HL-60/S4 treated with retinoic acid at 250 ng/mL for 4 days and 3 days (cell line): ENCODE results near the gene SDHB.

Source experiments
- in situ Hi-C: fragments of 300-500 bp; cut with MboI; formaldehyde crosslinking; loops from 2 replicates; pipeline ENCODE4 v1.7.0; 2022; ENCODE audit warnings: low sequenced_read_pairs

Gene SDHB

DNA sequence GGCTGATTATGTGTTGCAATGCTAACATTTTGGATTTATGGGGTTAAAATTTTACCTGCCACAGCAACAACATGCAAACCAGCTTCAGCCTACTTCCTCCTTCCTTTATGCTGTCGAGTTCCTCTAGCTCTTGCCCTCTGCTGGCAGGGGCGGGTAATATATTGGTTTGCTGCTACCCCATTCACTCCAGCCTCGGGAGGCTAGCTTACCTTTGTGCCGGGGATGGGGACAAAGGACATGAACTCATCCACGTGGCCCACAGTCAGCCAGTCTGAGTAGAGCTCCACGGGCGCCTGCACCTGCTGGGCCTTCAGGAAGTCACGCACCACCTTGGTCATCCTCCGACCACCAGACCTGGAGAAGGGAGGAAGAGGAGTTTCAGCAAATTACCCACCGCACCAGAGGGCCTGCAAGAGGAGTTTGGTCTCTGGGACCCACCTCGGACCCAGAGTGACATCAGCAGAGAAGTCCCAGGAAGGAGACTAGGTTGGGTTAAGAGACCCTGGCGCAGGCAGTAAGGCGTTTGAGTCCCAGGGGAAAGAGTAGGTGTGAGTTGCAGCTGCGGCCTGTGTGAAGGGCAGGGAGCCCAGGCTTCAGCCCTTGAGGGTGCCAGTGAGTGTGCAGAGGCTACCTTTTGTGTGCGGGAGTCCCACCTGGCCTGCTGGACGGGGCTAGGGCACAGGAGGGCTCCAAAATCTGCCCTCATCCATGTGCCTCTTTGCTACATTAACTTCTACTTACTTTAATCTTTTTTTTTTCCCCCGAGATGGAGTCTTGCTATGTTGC lies 21.8 kb upstream of the SDHB start:
- in situ Hi-C loops: no loop called here

DNA sequence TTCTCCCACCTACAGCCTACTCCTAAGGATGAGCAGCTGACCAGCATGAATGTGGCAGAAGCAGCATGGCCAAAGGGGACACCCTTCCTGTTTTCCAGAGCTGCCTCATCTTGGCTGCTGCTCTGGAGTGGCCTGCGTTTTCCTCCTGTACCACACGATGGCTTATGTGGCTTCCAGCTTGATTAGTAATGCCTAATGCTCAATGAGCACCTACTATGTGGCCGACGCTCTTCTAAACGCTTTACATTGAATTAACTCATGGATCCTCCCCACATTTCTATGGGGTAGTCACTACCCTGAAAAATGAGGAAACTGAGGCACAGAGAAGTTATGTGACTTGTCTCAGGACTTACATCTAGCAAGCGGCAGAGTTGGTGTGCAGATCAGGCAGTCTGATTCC lies 18.0 kb upstream of the SDHB start:
- in situ Hi-C loops: no loop called here

DNA sequence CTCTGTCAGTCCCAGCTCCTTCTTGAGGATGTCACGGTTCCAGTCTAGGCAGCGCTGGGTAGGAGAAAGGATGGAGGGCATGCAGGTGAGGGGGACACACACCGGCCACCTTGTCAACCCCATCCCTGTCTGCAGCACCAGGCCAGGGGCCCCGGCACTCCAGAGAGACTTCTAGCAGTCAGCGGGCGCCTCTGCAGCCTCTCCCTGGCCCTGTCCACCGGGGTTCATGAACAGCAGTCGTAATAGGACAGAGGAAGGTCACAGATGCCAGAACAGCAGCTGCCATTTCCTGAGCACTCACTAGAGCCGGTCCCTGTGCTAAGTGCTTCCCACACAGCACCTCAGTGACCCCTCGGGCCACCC lies 16.3 kb upstream of the SDHB start:
- in situ Hi-C loops: no loop called here

DNA sequence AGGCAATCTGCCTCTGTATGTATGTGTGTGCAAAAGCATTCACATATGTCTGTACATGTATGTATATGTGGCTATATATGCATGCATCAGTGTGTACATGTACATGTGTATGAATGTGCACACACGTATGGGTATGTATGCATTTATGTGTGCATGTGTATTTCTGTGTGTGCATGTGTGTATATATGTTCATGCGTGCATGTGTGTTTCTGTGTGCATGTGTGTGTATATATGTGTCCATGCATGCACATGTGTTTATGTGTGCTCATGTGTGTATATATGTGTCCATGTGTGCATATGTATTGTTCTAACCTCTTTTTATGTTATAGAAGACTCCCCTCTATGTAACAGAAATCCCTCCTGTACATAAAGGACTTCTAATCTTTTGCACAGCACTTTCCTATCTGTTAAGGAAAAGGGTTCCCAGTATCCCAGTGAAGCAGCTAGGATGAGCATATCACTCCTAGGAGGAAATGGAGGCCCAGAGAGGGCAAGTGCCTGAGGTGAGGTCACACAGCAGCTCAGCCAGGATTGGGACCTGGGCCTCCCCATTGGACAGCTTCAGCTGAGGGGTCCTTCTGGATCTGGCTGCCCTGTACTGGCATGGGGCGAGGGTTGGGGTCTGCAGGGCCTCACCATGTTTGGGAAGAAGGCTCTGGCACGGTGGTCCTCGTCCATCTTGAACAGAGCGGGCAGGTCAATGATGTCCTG lies 15.8 kb upstream of the SDHB start:
- in situ Hi-C loops: loop anchor here (5.0 to 10.0 kb wide), 2 partner anchors 53 to 165 kb away; no protein-coding TSS in a partner anchor

DNA sequence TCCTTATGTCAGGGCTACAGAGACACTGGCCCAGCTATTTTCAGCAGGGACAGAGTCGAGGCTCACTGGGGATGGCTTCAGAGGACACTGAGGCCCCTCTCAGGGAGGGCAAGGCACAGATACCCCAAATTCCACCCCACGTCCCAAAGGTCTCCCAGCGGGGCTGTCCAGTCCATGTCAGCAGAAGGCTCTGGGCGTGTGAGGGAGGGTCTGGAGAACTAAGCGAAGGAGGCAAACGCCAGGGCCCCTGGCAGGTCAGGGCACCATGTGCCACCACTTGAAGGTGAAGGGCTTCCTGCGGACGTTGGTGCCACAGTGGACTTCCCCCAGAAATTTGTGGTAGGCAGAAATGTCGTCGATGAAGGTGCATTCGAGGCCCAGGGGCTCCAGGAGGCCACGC lies 15.0 kb upstream of the SDHB start:
- in situ Hi-C loops: loop anchor here (5.0 to 10.0 kb wide), 2 partner anchors 54 to 166 kb away; no protein-coding TSS in a partner anchor

DNA sequence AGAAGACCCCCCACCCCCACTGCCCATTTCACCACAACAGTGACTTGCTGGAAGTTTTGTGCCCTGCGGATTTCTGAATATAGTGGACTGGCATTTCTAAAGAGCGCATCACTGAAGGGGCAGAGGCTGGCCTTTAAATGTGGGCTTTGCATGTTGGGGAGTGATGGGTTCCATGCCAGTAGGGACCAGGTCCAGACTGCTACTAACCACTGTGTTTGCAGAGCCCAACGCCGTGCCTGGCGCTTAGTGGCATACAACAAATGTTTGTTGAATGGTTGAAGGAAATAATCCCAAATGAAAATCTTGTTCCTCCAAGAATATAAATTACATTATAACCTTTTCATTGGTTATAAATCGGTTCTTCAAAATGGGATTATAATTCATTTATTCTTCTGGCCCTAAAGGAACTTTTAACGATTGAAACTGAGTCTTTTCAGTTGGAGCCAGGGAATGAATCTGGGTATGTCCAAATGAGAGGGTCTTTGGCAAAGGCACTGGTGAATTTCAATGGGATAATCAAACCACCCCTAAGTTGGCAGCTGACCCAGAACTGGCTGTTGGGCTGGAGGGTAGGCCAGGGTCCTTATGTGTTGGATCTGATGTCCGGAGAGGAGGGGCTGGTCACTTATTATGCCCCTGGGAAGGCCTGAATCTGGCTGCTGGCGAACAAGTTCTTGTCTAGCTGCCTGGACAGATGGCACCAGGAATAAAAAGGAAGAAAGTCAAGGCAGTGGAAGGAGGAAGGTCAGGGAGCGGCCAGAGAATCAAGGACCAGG lies 13.8 kb upstream of the SDHB start:
- in situ Hi-C loops: loop anchor here (5.0 to 10.0 kb wide), 2 partner anchors 55 to 167 kb away; no protein-coding TSS in a partner anchor

DNA sequence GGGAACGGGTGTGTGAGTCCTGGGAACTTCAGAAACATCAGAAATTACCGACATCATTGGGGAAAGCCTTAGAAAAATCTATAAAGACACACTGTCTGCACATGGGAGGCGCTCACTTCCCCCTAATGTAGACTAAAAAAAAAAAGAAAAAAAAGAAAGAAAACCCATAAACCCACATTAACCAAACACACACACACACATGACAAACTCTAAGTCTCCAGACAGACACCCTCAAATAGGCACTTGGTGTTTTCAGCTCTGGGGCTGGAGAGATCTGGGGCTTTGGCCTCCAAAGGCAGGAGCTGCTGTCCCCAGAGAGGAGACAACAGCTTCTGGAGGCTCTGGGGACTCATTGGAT lies 13.2 kb upstream of the SDHB start:
- in situ Hi-C loops: loop anchor here (5.0 to 10.0 kb wide), 2 partner anchors 55 to 168 kb away; no protein-coding TSS in a partner anchor

DNA sequence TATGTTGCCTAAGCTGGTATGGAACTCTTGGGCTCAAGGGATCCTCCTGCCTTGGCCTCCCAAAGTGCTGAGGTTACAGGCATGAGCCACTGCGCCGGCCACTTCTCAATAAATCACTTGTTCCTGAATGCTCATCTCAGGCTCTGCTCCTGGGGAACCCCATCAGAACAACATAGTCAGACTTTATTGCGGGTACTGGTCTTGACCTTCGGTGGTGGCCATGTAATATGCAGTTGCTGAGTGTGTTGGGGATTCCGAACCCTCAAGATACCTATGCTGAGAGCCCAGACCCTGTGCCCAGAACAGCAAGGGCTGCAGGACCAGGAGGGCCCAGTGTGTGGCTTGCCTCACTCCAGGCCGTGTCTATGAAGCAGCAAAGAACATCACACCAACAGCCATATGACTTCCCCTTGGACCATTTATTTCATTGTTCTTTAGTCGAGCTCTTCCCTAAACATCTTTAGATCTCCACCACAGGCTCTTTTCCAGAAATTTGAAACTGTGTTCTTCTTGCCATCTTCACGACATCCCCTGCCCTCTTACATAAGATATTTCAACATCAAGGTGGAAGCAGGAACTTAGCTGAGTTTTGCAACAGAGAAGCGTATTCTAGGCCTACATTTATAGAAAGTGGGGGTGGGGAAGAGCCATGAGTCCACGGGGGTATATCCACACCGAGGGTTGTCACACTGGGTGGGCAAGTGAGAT lies 12.7 kb upstream of the SDHB start:
- in situ Hi-C loops: loop anchor here (5.0 to 10.0 kb wide), 2 partner anchors 56 to 168 kb away; no protein-coding TSS in a partner anchor

DNA sequence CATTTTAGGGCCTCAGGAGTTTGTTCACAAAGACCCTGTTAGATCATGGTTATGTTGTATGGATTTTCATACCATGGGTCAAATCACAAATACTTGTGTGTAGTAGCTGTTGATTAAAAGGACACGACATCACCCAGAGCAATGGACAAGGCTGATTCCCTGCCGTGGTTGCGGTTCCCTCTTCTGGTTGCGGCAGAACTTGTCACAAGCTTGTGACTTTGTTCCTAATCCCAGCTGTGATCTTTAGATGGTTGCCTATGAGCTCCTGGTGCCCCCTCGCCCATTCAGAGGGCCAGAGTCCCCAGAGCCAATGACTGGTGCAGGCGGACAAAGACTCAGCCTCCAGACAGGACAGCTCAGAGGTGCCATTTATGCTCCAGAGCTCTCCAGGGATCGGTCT lies 11.8 kb upstream of the SDHB start:
- in situ Hi-C loops: loop anchor here (5.0 to 10.0 kb wide), 2 partner anchors 57 to 169 kb away; no protein-coding TSS in a partner anchor

DNA sequence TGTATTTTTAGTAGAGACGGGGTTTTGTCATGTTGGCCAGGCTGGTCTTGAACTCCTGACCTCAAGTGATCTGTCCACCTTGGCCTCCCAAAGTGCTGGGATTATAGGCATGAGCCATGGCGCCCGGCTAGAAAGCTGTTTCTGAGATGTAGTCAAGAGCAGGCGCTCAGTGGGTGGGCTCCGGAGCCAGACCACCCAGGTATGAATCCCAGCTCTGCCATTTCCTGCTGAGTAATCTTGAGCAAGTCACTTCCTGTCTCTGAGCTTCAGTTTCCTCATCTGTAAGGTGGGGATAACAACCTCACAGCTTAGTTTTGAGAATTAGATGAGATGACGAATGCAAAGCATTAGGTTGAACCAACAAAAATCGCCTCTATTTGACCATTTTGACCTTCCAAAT lies 8.9 kb upstream of the SDHB start:
- in situ Hi-C loops: loop anchor here (10.0 kb wide), 1 partner anchor 172 kb away; no protein-coding TSS in a partner anchor

DNA sequence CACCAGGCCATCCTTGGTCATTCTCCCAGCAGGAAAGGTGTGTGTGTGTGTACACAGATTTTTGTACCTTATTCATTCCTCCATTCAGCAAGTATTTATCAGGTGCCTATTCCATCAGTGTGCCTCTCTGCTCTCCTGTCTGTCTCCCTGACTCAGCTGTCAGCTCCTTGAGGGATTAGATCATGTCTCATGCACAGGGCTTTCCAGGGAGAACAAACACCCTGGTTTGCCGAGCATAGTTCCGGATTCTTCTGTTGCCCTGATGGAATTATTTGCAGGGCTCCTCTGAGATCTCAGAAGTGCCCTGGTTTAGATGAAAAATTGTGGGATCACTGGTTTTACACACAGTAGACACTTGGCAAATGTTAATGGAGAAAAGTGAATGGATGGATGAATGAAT lies 8.1 kb upstream of the SDHB start:
- in situ Hi-C loops: loop anchor here (10.0 kb wide), 1 partner anchor 173 kb away; no protein-coding TSS in a partner anchor

DNA sequence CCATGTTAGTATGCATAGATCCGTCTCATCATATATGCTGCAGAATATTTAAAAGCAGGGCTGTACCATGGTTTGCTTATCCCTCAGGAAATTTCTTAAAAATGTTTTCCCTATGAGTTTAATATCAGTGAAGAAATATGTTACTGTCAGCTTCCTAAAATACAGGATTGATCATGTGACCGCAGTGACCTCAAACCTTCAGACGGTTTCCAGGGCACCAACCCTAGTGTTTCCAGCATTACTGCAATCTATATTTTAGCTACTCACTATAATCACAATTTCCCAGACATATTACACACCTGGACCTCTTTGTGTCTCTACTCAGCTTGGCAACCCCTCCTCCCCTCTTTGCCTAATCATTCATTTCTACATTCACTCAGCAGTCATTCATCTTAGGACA lies 7.7 kb upstream of the SDHB start:
- in situ Hi-C loops: loop anchor here (10.0 kb wide), 1 partner anchor 173 kb away; no protein-coding TSS in a partner anchor

DNA sequence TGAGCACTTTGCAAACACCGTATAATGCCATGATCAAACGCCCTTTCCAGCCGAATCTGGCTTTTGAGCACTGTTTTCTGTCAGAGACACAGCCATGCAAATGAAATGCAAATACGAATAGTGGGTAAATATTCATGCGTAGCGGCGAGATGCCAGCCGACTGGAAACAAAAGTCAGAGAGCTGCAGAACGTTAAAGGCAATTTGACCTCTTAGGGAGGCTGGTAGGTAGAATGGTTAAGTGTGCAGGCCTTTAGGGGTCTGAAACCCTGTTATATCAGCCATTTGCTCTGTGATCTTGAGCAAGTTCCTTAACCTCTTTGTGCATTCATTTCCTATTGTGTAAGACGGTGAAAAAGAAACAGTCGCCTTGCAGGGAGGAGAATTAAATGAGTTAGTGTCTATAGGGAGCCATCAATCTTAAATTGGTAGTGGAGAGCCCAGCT lies 6.5 kb upstream of the SDHB start:
- in situ Hi-C loops: loop anchor here (10.0 kb wide), 1 partner anchor 174 kb away; no protein-coding TSS in a partner anchor

DNA sequence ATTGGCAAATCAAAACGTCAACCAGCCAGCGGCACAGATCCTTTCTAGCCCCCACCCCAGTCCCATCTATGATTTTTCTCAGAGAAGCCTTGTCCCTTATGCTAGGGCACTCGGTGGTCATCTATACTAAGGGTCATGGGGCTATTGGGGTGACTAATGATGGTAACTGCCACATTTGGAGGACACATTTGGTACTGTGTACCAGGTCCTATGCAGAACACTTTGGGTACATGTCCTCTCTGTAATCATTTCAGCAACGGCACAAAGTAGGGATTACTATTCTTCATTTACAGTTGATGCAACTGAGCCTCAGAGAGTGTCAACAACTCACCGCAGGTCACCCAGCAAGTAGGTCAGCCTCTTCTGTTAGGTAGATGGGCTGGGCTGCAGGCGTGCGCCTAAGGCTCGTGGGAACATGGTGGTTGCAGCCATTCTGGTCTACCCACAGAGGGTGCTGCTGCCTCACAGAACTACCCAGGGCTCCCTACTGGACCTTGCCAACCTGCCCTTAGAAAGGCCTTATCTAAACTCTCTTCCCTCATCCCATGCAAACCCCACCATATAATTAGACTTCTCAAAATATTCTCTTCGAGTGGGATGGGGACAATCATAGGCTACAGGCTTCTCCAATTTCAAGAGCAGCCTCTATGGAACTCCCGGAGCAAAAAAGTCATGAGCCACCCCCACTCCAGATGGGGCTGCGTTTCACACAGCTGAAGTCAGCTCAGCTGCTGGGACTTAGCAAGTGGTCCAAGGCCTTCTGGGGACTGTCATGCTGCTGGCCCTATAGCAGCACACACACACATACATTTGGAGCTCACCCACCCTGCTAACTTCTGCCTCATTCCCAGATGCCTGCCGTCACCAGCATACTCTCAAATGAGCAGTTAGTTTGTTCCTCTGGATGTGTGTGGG lies 5.8 kb upstream of the SDHB start:
- in situ Hi-C loops: loop anchor here (10.0 kb wide), 1 partner anchor 175 kb away; no protein-coding TSS in a partner anchor

DNA sequence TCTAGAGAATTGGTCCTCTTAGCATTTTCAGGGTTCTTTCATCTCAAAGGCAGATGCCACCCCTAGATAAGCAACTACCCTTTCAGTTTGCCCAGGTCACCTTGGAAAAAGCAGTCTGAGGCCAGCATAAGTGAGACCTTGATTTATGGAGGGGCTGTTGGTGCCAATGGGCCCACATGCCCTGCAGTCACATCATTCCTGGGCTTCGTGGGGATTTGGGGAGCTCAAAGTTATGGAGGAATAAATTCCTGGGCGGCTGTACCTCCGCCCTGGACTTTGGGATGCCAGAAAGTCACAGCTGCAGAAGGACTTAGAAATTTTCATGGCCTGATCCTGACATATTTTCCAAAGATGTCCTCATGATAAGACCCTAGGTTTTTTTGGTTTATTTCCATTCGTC lies 2.7 kb upstream of the SDHB start:
- in situ Hi-C loops: no loop called here

DNA sequence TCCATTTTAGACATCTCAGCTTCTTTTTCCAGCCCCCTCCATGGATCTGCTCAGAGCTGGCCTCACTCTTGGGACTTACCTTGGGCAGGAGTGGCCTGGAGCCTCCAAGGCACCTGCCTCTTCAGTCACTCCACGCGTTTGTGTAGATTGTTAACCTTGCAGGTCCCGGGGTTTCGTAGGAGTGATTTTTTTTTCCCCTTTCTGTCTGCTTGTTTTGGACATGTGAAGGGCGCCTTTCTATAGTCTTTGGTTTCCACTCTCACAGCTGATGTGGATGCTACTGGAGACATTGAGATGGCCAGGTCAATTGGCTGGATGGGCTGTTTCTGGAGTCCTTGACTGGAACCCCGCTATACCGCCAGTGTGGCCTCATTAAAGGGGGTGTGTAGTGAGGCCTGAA lies 2.0 kb upstream of the SDHB start:
- in situ Hi-C loops: no loop called here

DNA sequence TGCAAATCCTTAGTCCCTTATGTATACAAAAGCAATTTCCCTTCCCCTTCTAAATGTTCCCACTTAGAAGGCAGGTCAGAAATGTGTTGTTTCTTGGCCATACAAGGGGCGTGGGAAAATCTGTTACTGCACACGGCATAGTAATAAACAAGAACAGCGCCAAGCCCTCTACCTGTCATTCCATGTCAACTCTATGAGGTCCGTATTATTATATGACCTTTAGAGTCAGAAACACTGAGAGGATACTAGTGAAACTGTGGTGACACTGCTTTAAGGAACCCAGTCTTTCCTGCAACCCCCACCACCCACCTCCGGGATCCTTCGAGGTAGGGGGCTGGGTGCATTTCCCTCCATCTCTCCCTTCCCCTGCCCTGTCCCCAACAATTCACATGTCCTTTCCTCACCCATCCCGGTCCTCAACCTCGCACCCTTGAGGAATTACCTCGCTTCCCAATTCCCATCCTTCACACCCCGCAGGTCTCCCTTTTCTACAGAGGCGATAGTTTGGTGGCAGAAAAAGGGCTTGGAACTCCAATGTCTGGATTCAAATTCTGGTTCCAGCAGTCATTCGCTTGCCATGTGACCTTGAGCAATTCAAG lies 647 bp downstream of the SDHB start:
- in situ Hi-C loops: no loop called here

DNA sequence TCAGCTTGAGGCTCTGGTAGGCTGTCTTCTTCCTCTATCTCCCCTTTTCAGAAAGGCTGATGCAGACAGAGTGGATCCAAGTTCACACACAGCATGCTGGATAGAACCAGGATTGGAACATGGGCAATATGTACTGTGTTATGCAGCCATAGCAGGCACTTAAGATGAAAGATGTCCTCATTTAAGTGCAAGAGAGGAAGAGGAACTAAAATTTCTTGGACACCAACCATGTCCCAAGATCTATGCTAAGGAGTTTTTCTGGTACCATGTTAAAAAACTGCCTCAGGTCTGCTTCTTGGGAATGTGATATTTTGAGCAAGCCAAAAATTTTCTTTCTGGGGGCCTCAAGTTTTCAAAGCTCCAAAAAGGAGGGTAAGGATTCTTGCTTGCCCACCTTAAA lies 1.2 kb downstream of the SDHB start:
- in situ Hi-C loops: no loop called here

DNA sequence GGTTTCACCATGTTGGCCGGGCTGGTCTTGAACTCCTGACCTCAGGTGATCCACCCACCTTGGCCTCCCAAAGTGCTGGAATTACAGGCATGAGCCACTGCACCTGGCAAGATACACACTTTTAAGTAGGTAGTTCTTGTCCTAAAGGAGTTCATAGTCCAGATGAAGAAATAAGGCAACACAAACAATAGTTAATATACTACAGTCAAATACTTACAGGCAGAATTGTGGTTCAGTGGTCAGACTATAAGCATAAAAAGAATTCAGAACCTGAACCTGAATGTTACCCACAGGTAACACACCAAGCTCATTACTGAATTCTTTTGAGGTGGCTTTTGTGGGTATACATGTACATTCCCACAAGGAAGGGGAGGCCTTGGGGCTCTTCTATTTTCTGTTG lies 1.8 kb downstream of the SDHB start:
- in situ Hi-C loops: no loop called here
